BLaER1 treated with 17β-estradiol and CSF1 and Interleukin-3, amounts not matched to agents 10 nM and 100 nM (cell line): Measurements from ENCODE around the gene KIAA0753.
A peak's percentile ranks its signal among the peaks of the same experiment; 100 is the strongest.

Source experiments
- H3K27ac ChIP-seq, 11 experiments: shearing (Covaris generic); formaldehyde crosslinking; 2 replicates each; pipeline ENCODE4 v1.8.1; 2022
- H3K27me3 ChIP-seq, 11 experiments: shearing (Covaris generic); formaldehyde crosslinking; 2 replicates each; pipeline ENCODE4 v1.8.1; 2022
- H3K36me3 ChIP-seq, 11 experiments: shearing (Covaris generic); formaldehyde crosslinking; 2 replicates each; pipeline ENCODE4 v1.8.1; 2022
- H3K4me1 ChIP-seq, 10 experiments: shearing (Covaris generic); formaldehyde crosslinking; 2 replicates each; pipeline ENCODE4 v1.8.1; 2022
- H3K4me2 ChIP-seq, 11 experiments: shearing (Covaris generic); formaldehyde crosslinking; 2 replicates each; pipeline ENCODE4 v1.8.1; 2022
- H3K4me3 ChIP-seq, 10 experiments: shearing (Covaris generic); formaldehyde crosslinking; 2 replicates each; pipeline ENCODE4 v1.8.1; 2022
- H3K9ac ChIP-seq, 11 experiments: shearing (Covaris generic); formaldehyde crosslinking; 2 replicates each; pipeline ENCODE4 v1.8.1; 2022
- H3K9me3 ChIP-seq, 11 experiments: shearing (Covaris generic); formaldehyde crosslinking; replicated peaks in 1 of 11; 2 replicates each; pipeline ENCODE4 v1.8.1; 2022
- H4K20me1 ChIP-seq, 11 experiments: shearing (Covaris generic); formaldehyde crosslinking; 2 replicates each; pipeline ENCODE4 v1.8.1; 2022
- Cebpa-rat ChIP-seq, 11 experiments: shearing (Covaris generic); IDR thresholded peaks; 2 replicates each; pipeline ENCODE4 v1.8.1; 2022

The KIAA0753 gene

GRCh38 chr17:6544011-6544370 lies 96.5 kb downstream of the KIAA0753 start:
- H4K20me1 ChIP-seq = peaks cover 0 to 22% (median 0%) of the 10 kb centered on the region in 11 experiments; a peak in 1 of 22 replicates
- no peak overlapping the region for H3K4me3 ChIP-seq
- H3K9ac ChIP-seq = no peak overlapping the region
- H3K4me2 ChIP-seq = peak overlapping the region in 9 of 11 experiments; percentile 6 to 69 (median 56); a peak in 16 of 22 replicates
- H3K27me3 ChIP-seq = peaks cover 0 to 13% (median 0%) of the 10 kb centered on the region in 11 experiments; a peak in 1 of 22 replicates
- H3K36me3 ChIP-seq = no peaks in the 10 kb centered on the region
- H3K9me3 ChIP-seq = peaks cover 8 to 14% (median 11%) of the 10 kb centered on the region in 11 experiments; a peak in 21 of 22 replicates
- TF ChIP-seq Cebpa-rat (IDR thresholded peaks at IDR 0.05) = no peak
- peaks cover 18 to 59% (median 55%) of the 10 kb centered on the region in 10 experiments for H3K4me1 ChIP-seq
- no peak overlapping the region for H3K27ac ChIP-seq

GRCh38 chr17:6543079-6544010 lies 97.2 kb downstream of the KIAA0753 start:
- Histone ChIP-seq H3K27me3 (peaks cover 0 to 13% (median 0%) of the 10 kb centered on the region in 11 experiments; a peak in 1 of 22 replicates), H3K36me3 (no peaks in the 10 kb centered on the region), H3K27ac (no peak overlapping the region), H3K9me3 (peaks cover 13 to 20% (median 17%) of the 10 kb centered on the region in 11 experiments; a peak in 21 of 22 replicates), H3K4me1 (peaks cover 11 to 53% (median 48%) of the 10 kb centered on the region in 10 experiments), H4K20me1 (peaks cover 0 to 16% (median 0%) of the 10 kb centered on the region in 11 experiments; a peak in 1 of 22 replicates), H3K4me2 (peak overlapping the region in 9 of 11 experiments; percentile 6 to 69 (median 56); a peak in 18 of 22 replicates), H3K9ac (no peak overlapping the region), H3K4me3 (no peak overlapping the region)
- no peak for TF ChIP-seq Cebpa-rat (IDR thresholded peaks at IDR 0.05)

- H3K9ac ChIP-seq = no peak overlapping the region
- TF ChIP-seq Cebpa-rat (IDR thresholded peaks at IDR 0.05) = no peak
- H3K27me3 ChIP-seq = peaks cover 0 to 13% (median 0%) of the 10 kb centered on the region in 11 experiments; a peak in 1 of 22 replicates
- H3K4me3 ChIP-seq = no peak overlapping the region
- H3K9me3 ChIP-seq = peaks cover 13 to 20% (median 17%) of the 10 kb centered on the region in 11 experiments; a peak in 21 of 22 replicates
- H3K27ac ChIP-seq = no peak overlapping the region
- H3K36me3 ChIP-seq = no peaks in the 10 kb centered on the region
- no peak overlapping the region; a peak in 1 of 22 replicates for H3K4me2 ChIP-seq
- 0 out of 22 replicates have a peak, but pooled peaks cover 0 to 13% (median 0%) of the 10 kb centered on the region in 11 experiments for H4K20me1 ChIP-seq
- peaks cover 3 to 45% (median 41%) of the 10 kb centered on the region in 10 experiments for H3K4me1 ChIP-seq
These were observed 97.9 kb downstream of the KIAA0753 start for GRCh38 chr17:6542577-6542976.

- Histone ChIP-seq H3K4me1 (peaks cover 0 to 38% (median 37%) of the 10 kb centered on the region in 10 experiments; a peak in 15 of 20 replicates), H3K9ac (no peak overlapping the region), H3K9me3 (peaks cover 13 to 20% (median 17%) of the 10 kb centered on the region in 11 experiments; a peak in 21 of 22 replicates), H3K36me3 (no peaks in the 10 kb centered on the region), H3K4me2 (no peak overlapping the region), H3K27ac (no peak overlapping the region), H3K4me3 (no peak overlapping the region), H4K20me1 (0 out of 22 replicates have a peak, but pooled peaks cover 0 to 13% (median 0%) of the 10 kb centered on the region in 11 experiments), H3K27me3 (peaks cover 0 to 12% (median 0%) of the 10 kb centered on the region in 11 experiments; a peak in 1 of 22 replicates)
- no peak for TF ChIP-seq Cebpa-rat (IDR thresholded peaks at IDR 0.05)
These were observed 98.6 kb downstream of the KIAA0753 start for GRCh38 chr17:6541886-6542285.

GRCh38 chr17:6539871-6540270 lies 100.6 kb downstream of the KIAA0753 start:
- peaks cover 13 to 20% (median 17%) of the 10 kb centered on the region in 11 experiments; a peak in 21 of 22 replicates for H3K9me3 ChIP-seq
- peaks cover 0 to 6% (median 0%) of the 10 kb centered on the region in 11 experiments; a peak in 1 of 22 replicates for H4K20me1 ChIP-seq
- no peak overlapping the region for H3K4me3 ChIP-seq
- H3K4me1 ChIP-seq = peaks cover 0 to 20% (median 20%) of the 10 kb centered on the region in 10 experiments; a peak in 15 of 20 replicates
- no peaks in the 10 kb centered on the region for H3K36me3 ChIP-seq
- no peaks in the 10 kb centered on the region; a peak in 1 of 22 replicates for H3K27me3 ChIP-seq
- no peak overlapping the region for H3K9ac ChIP-seq
- no peak for TF ChIP-seq Cebpa-rat (IDR thresholded peaks at IDR 0.05)
- H3K4me2 ChIP-seq = no peak overlapping the region
- H3K27ac ChIP-seq = no peak overlapping the region

DNA sequence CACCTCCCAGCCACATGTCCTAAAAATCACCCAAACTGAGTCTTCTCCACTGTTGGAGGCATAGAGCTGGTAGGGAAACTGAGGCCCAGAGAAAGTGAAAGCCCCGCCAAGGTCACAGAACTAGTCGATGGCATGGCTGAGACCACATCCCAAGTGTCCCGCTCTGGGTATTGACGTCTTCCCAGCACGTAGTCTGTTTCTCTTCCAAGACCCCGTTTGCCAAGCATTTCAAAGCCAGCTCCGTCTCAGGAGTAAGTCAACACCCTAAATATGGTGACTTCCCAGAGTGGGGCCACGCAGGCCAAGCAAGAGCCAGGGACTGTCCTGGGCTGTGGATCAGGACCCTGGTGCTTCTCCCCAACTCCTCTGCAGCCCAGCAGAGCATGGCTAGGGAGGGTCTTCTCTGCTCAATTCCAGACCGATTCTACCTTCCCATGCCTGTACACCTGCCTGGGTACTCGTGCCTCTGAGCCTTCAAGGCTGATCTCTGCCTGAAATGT lies 103.9 kb downstream of the KIAA0753 start:
- Histone ChIP-seq H3K4me2 (no peak overlapping the region), H3K4me1 (no peaks in the 10 kb centered on the region), H3K27me3 (no peaks in the 10 kb centered on the region), H3K36me3 (no peaks in the 10 kb centered on the region), H3K9ac (no peak overlapping the region), H3K9me3 (peaks cover 13 to 20% (median 17%) of the 10 kb centered on the region in 11 experiments; a peak in 21 of 22 replicates), H3K4me3 (no peak overlapping the region), H4K20me1 (no peaks in the 10 kb centered on the region; a peak in 1 of 22 replicates), H3K27ac (no peak overlapping the region)
- no peak for TF ChIP-seq Cebpa-rat (IDR thresholded peaks at IDR 0.05)

- Histone ChIP-seq H3K27me3 (no peaks in the 10 kb centered on the region), H3K36me3 (no peaks in the 10 kb centered on the region), H4K20me1 (no peaks in the 10 kb centered on the region; a peak in 1 of 22 replicates), H3K9ac (no peak overlapping the region), H3K4me2 (no peak overlapping the region), H3K4me3 (no peak overlapping the region), H3K27ac (no peak overlapping the region), H3K4me1 (no peaks in the 10 kb centered on the region), H3K9me3 (peaks cover 13 to 20% (median 17%) of the 10 kb centered on the region in 11 experiments; a peak in 21 of 22 replicates)
- no peak for TF ChIP-seq Cebpa-rat (IDR thresholded peaks at IDR 0.05)
These were observed 104.5 kb downstream of the KIAA0753 start for GRCh38 chr17:6536053-6536452.

GRCh38 chr17:6534846-6535514 lies 105.5 kb downstream of the KIAA0753 start:
- H3K4me1 ChIP-seq = no peaks in the 10 kb centered on the region
- H3K9ac ChIP-seq = no peak overlapping the region
- peaks cover 12 to 17% (median 15%) of the 10 kb centered on the region in 11 experiments; a peak in 21 of 22 replicates for H3K9me3 ChIP-seq
- no peak for TF ChIP-seq Cebpa-rat (IDR thresholded peaks at IDR 0.05)
- no peaks in the 10 kb centered on the region for H3K36me3 ChIP-seq
- no peak overlapping the region for H3K4me3 ChIP-seq
- H4K20me1 ChIP-seq = no peaks in the 10 kb centered on the region; a peak in 1 of 22 replicates
- no peaks in the 10 kb centered on the region for H3K27me3 ChIP-seq
- no peak overlapping the region for H3K4me2 ChIP-seq
- no peak overlapping the region for H3K27ac ChIP-seq
